ENCODE measurements around the gene C7.

DNA sequence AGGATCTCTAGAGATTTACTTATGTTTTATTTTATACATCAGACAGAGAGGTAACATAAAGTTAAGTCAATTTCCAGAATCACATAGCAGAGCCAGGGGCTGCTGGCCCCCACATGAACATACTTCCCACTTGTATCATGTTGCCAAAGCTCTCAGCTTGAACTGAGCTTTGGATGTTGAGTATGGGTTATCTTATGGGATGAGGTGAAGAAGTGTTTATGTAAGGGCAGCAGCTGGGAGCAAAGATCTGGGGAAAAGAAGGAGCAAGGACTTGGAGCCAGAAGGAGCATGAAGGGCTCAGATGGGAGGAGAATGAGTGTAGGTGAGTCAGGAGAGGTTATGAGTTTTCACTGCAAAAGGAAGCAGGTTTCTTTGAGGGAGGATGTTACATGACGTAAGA is 89.8 kb downstream of the C7 start:
- TF ChIP-seq, protein P1, sequence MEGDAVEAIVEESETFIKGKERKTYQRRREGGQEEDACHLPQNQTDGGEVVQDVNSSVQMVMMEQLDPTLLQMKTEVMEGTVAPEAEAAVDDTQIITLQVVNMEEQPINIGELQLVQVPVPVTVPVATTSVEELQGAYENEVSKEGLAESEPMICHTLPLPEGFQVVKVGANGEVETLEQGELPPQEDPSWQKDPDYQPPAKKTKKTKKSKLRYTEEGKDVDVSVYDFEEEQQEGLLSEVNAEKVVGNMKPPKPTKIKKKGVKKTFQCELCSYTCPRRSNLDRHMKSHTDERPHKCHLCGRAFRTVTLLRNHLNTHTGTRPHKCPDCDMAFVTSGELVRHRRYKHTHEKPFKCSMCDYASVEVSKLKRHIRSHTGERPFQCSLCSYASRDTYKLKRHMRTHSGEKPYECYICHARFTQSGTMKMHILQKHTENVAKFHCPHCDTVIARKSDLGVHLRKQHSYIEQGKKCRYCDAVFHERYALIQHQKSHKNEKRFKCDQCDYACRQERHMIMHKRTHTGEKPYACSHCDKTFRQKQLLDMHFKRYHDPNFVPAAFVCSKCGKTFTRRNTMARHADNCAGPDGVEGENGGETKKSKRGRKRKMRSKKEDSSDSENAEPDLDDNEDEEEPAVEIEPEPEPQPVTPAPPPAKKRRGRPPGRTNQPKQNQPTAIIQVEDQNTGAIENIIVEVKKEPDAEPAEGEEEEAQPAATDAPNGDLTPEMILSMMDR (IDR thresholded peaks at IDR 0.05) = no peak
- TF ChIP-seq POLR2A (IDR thresholded peaks at IDR 0.05) = no peak

Data from right lobe of liver (tissue), 4 donors.